HL-60 (cell line): ENCODE results near the gene IGSF22.

Experiments used
- GABPA ChIP-seq: IDR thresholded peaks from 2 replicates; pipeline ENCODE4 v1.6.1; 2012; ENCODE audit warnings: low read depth
- TF ChIP-seq, protein P1 (sequence below): IDR thresholded peaks from one replicate; pipeline ENCODE4 v1.5.1; 2011; ENCODE audit warnings: low read length, control low read depth, inconsistent platforms; ENCODE audit not compliant: insufficient read depth

DNA sequence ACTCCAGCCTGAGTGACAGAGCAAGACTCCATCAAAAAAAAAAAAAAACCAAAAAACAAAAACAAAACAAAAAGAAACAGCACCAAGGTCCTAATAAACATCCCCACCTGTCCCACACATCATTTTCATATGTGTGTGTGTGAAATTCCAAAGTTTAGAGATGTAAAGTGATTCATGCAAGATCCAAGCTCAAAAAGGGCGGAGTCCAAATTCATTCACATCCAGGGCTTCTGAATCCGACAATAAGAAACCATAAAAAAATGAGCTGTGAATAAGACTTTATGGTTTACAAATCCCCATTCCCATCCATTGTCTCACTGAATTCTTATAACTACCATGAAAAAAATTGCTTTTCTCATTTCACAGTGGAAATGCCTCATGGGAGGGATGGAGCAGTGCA lies 30.9 kb upstream of the IGSF22 start:
- TF ChIP-seq, protein P1, sequence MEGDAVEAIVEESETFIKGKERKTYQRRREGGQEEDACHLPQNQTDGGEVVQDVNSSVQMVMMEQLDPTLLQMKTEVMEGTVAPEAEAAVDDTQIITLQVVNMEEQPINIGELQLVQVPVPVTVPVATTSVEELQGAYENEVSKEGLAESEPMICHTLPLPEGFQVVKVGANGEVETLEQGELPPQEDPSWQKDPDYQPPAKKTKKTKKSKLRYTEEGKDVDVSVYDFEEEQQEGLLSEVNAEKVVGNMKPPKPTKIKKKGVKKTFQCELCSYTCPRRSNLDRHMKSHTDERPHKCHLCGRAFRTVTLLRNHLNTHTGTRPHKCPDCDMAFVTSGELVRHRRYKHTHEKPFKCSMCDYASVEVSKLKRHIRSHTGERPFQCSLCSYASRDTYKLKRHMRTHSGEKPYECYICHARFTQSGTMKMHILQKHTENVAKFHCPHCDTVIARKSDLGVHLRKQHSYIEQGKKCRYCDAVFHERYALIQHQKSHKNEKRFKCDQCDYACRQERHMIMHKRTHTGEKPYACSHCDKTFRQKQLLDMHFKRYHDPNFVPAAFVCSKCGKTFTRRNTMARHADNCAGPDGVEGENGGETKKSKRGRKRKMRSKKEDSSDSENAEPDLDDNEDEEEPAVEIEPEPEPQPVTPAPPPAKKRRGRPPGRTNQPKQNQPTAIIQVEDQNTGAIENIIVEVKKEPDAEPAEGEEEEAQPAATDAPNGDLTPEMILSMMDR, result no peak
- no peak for TF ChIP-seq GABPA
